ENCODE results near the gene ZBED1. TPM values are rescaled to one million over a fixed set of nuclear protein-coding genes. Genes with fewer than 3 reads are reported as not detected.

ZBED1 gene
- total and polyA plus RNA-seq, 9 of the 15 experiments (the other 6 are each of a cell fraction or from before 2014, with no cell fraction given), result 0.61 to 27.6 (median 13.9) TPM

GRCh38 chrX:2464677-2465166, 36.1 kb downstream of the ZBED1 start (continued):
- TF ChIP-seq MGA (IDR thresholded peaks at IDR 0.05), result peak; percentile 70
- peak; percentile 42; the same call in 1 of the 2 replicates for TF ChIP-seq RFX1 (IDR thresholded peaks at IDR 0.05)
- no peak for TF ChIP-seq EWSR1 (IDR thresholded peaks at IDR 0.05; ENCODE audit: borderline replicate concordance, low read depth, partially characterized antibody)
- no peak for TF ChIP-seq ATF1 (CRISPR knock-in tag; IDR thresholded peaks at IDR 0.05)
- peak; percentile 84 for TF ChIP-seq ATF1 (tag; IDR thresholded peaks at IDR 0.05)
- TF ChIP-seq PRDM10 (IDR thresholded peaks at IDR 0.05; ENCODE audit: partially characterized antibody), result no peak
- no peak for TF ChIP-seq ZNF586 (CRISPR knock-in tag; conservative IDR thresholded peaks at IDR 0.05)
- no peak for TF ChIP-seq ELF1 (tag; IDR thresholded peaks at IDR 0.05)
- no peak for TF ChIP-seq CBX1 (IDR thresholded peaks at IDR 0.05; ENCODE audit: low read depth)
- TF ChIP-seq FOXM1 (IDR thresholded peaks at IDR 0.05; ENCODE audit: low read depth), result peak; percentile 99
- no peak for TF ChIP-seq FOXM1 (CRISPR knock-in tag; IDR thresholded peaks at IDR 0.05; ENCODE audit: low read depth)
- TF ChIP-seq GTF2A2 (tag; IDR thresholded peaks at IDR 0.05), result no peak
- no peak for TF ChIP-seq SMARCE1 (IDR thresholded peaks at IDR 0.05)
- no peak for TF ChIP-seq CHD1 (IDR thresholded peaks at IDR 0.05; ENCODE audit: low read length)
- TF ChIP-seq MTA2 (IDR thresholded peaks at IDR 0.05; ENCODE audit: low read depth), result no peak
